Hepatocyte (in vitro differentiated cells): ENCODE measurements around the gene FGF3. TPM values are rescaled to one million over a fixed set of nuclear protein-coding genes. Genes with fewer than 3 reads are reported as not detected.

Source experiments
- DNase-seq: peaks from one replicate; pipeline ENCODE4 v3.0.0-alpha.2; 2016; ENCODE audit warnings: low spot score
- H2AFZ ChIP-seq: fragments of 200-600 bp; sonication (generic); 2 replicates; pipeline ENCODE4 v1.6.0; 2016; ENCODE audit warnings: antibody characterized with exemption, mild to moderate bottlenecking
- H3K27ac ChIP-seq: fragments of 200-600 bp; sonication (generic); 2 replicates; pipeline ENCODE4 v1.5.1; 2016; ENCODE audit warnings: mild to moderate bottlenecking
- H3K27me3 ChIP-seq: fragments of 200-600 bp; sonication (generic); 2 replicates; pipeline ENCODE4 v1.6.1; 2016
- H3K36me3 ChIP-seq: fragments of 200-600 bp; sonication (generic); replicated peaks from 2 replicates; pipeline ENCODE4 v1.5.1; 2016; ENCODE audit warnings: low read depth; ENCODE audit not compliant: insufficient read depth
- H3K4me1 ChIP-seq: fragments of 200-600 bp; sonication (generic); 2 replicates; pipeline ENCODE4 v1.5.1; 2016; ENCODE audit warnings: mild to moderate bottlenecking, moderate library complexity; ENCODE audit not compliant: insufficient read depth
- H3K4me2 ChIP-seq: fragments of 200-600 bp; sonication (generic); 2 replicates; pipeline ENCODE4 v1.6.0; 2016
- H3K4me3 ChIP-seq: fragments of 200-600 bp; sonication (generic); 2 replicates; pipeline ENCODE4 v1.5.1; 2016; ENCODE audit warnings: mild to moderate bottlenecking
- H3K79me2 ChIP-seq: fragments of 200-600 bp; sonication (generic); 2 replicates; pipeline ENCODE4 v1.6.0; 2017; ENCODE audit warnings: mild to moderate bottlenecking
- H3K9me2 ChIP-seq: fragments of 200-600 bp; sonication (generic); replicated peaks from 2 replicates; pipeline ENCODE4 v1.6.0; 2017; ENCODE audit warnings: mild to moderate bottlenecking; ENCODE audit not compliant: insufficient read depth
- H3K9me3 ChIP-seq: fragments of 200-600 bp; sonication (generic); 2 replicates; pipeline ENCODE4 v1.5.1; 2016; ENCODE audit warnings: low read depth, mild to moderate bottlenecking
- H4K20me1 ChIP-seq: fragments of 200-600 bp; sonication (generic); 2 replicates; pipeline ENCODE4 v1.6.0; 2016; ENCODE audit warnings: mild to moderate bottlenecking; ENCODE audit not compliant: insufficient read depth, poor library complexity, severe bottlenecking
- CTCF ChIP-seq: fragments of 200-600 bp; sonication (generic); IDR thresholded peaks from 2 replicates; pipeline ENCODE4 v1.5.1; 2016; ENCODE audit warnings: antibody characterized with exemption, mild to moderate bottlenecking; ENCODE audit not compliant: poor library complexity
- EZH2 ChIP-seq: fragments of 200-600 bp; sonication (generic); IDR thresholded peaks from 2 replicates; pipeline ENCODE4 v1.6.1; 2016; ENCODE audit warnings: antibody characterized with exemption, mild to moderate bottlenecking, borderline replicate concordance
- EZH2phosphoT487 ChIP-seq: fragments of 200-600 bp; sonication (generic); IDR thresholded peaks from one replicate; pipeline ENCODE4 v1.6.1; 2018; ENCODE audit warnings: antibody characterized with exemption, mild to moderate bottlenecking, low read depth, moderate library complexity; ENCODE audit not compliant: unreplicated experiment, severe bottlenecking
- WGBS: methylation state at CpG from one replicate; pipeline ENCODE4 v1.1.6; 2016; ENCODE audit warnings: low lambda C conversion rate; ENCODE audit errors: missing lambda C conversion rate; 5-methylcytosine and 5-hydroxymethylcytosine counted together
- polyA plus RNA-seq: library from polyadenylated mRNA; unstranded; fragments of >200 nt; fragmentation: Nextera tagmentation; extraction: Ambion mirVana; gene quantifications from 2 replicates; pipeline ENCODE4 v1.2.1, GENCODE V29; 2016
- total RNA-seq: library from RNA; depleted of rRNA; stranded (reverse); fragments of >200 nt; gene quantifications from 2 replicates; pipeline ENCODE4 v1.2.3, GENCODE V29; 2014

Gene FGF3
- total and polyA plus RNA-seq, 2 experiments from 2014 or later: not detected

- no peaks in the 10 kb centered on the region for H4K20me1 ChIP-seq
- H3K4me3 ChIP-seq: no peak overlapping the region
- H3K4me2 ChIP-seq: no peak overlapping the region
- H3K9me2 ChIP-seq: no peaks in the 10 kb centered on the region
- H3K36me3 ChIP-seq: no peaks in the 10 kb centered on the region
- DNase-seq: no peak
- no peaks in the 10 kb centered on the region for H3K4me1 ChIP-seq
- 87% methylated on average over 25 of the region's 27 CpGs for WGBS
- no peaks in the 10 kb centered on the region for H3K9me3 ChIP-seq
- TF ChIP-seq CTCF: no peak
- no peak for TF ChIP-seq EZH2phosphoT487
- no peak for TF ChIP-seq EZH2
- H3K27me3 ChIP-seq: peaks cover 4% of the 10 kb centered on the region
- H3K27ac ChIP-seq: no peak overlapping the region
- H2AFZ ChIP-seq: no peak overlapping the region
- H3K79me2 ChIP-seq: no peaks in the 10 kb centered on the region
Measured at GRCh38 chr11:69864686-69865661, 45.8 kb upstream of the FGF3 start.

- no peak for TF ChIP-seq EZH2phosphoT487
- TF ChIP-seq EZH2: no peak
- TF ChIP-seq CTCF: no peak
- H4K20me1 ChIP-seq: no peaks in the 10 kb centered on the region
- no peak overlapping the region for H3K4me2 ChIP-seq
- H3K9me3 ChIP-seq: no peaks in the 10 kb centered on the region
- H3K4me3 ChIP-seq: no peak overlapping the region
- H3K4me1 ChIP-seq: no peaks in the 10 kb centered on the region
- H3K27ac ChIP-seq: no peak overlapping the region
- H2AFZ ChIP-seq: no peak overlapping the region
- DNase-seq: no peak
- H3K27me3 ChIP-seq: peaks cover 4% of the 10 kb centered on the region
- 93% methylated on average over 16 of the region's 17 CpGs for WGBS
- no peaks in the 10 kb centered on the region for H3K79me2 ChIP-seq
- no peaks in the 10 kb centered on the region for H3K9me2 ChIP-seq
- H3K36me3 ChIP-seq: no peaks in the 10 kb centered on the region
Measured at GRCh38 chr11:69863544-69864200, 44.5 kb upstream of the FGF3 start.

DNA sequence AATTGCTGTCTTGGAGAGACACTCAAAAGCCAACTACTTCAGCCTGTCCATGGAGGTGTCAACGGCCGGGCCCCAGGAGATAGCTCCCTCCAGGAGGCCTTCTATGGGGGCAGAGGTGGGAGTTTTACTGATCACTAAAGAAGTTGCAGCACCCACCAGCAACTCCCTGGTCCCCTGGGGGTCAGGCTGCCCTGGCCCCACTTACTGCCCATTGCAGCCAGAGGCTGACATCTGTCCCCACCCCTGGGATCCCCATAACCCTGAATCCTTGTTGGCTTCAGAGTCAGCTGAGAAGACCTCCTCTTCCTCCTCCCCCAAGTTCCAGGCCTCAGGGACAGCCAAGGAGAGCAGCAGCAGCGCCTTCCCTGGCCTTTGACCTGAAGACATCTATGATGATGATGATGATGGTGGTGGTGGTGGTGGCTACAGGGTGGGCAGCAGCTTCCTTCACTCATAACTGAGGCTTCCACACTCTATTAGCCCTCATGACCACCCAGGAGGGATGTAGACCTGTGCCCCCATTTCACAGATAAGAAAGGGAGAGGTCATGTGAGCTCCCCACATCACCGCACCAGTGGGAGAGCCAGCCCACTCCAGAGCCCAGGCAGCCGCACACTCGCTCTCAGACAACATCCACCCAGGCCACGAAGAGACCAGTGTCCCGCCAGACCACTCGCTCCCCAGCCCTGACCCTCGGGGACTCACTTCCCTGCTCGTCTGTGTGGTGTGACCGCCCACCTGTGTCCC, 43.8 kb upstream of the FGF3 start:
- H3K9me2 ChIP-seq: no peaks in the 10 kb centered on the region
- no peaks in the 10 kb centered on the region for H3K9me3 ChIP-seq
- no peak overlapping the region for H3K27ac ChIP-seq
- 93% methylated on average over 12 of the region's 12 CpGs for WGBS
- H3K79me2 ChIP-seq: no peaks in the 10 kb centered on the region
- no peaks in the 10 kb centered on the region for H4K20me1 ChIP-seq
- no peak for TF ChIP-seq EZH2
- no peak for TF ChIP-seq EZH2phosphoT487
- TF ChIP-seq CTCF: no peak
- H3K4me2 ChIP-seq: no peak overlapping the region
- peaks cover 4% of the 10 kb centered on the region for H3K27me3 ChIP-seq
- H3K36me3 ChIP-seq: no peaks in the 10 kb centered on the region
- no peaks in the 10 kb centered on the region for H3K4me1 ChIP-seq
- no peak overlapping the region for H2AFZ ChIP-seq
- H3K4me3 ChIP-seq: no peak overlapping the region
- no peak for DNase-seq
